VCaP (cell line): ENCODE results near the gene PSD.

Experiments
- H3K27ac ChIP-seq: fragments of 450-650 bp; 2 replicates; pipeline ENCODE4 v1.5.1; 2017
- CTCF ChIP-seq: fragments of 450-650 bp; conservative IDR thresholded peaks from 2 replicates; pipeline ENCODE4 v1.5.1; 2017; ENCODE audit warnings: mild to moderate bottlenecking, moderate library complexity

The PSD gene

GRCh38 chr10:102451105-102451969, 32.8 kb upstream of the PSD start, which contains the start of gene C10orf95:
Gene C10orf95, minus strand, starts transcription at chr10:102451543. Its CDS starts 450 bp downstream, at chr10:102451093.
- H3K27ac ChIP-seq: peak within 1 kb of the TSS; percentile 99
- no peak for TF ChIP-seq CTCF

- no peak for TF ChIP-seq CTCF
- H3K27ac ChIP-seq: peak overlapping the region; percentile 99
These were observed 32.0 kb upstream of the PSD start for GRCh38 chr10:102450374-102451104.

GRCh38 chr10:102450124-102450373, 31.5 kb upstream of the PSD start:
- no peak for TF ChIP-seq CTCF
- H3K27ac ChIP-seq: peak overlapping the region; percentile 99

- TF ChIP-seq CTCF: no peak
- H3K27ac ChIP-seq: peak overlapping the region; percentile 99
These were observed 30.9 kb upstream of the PSD start for GRCh38 chr10:102449321-102450123.

GRCh38 chr10:102444851-102445250, 26.3 kb upstream of the PSD start:
- no peak for TF ChIP-seq CTCF

GRCh38 chr10:102438374-102438773, 19.8 kb upstream of the PSD start:
- no peak overlapping the region for H3K27ac ChIP-seq
- no peak for TF ChIP-seq CTCF

More at GRCh38 chr10:102444851-102445250, 26.3 kb upstream of the PSD start:
- H3K27ac ChIP-seq: no peak overlapping the region

GRCh38 chr10:102437515-102437914, 18.9 kb upstream of the PSD start:
- H3K27ac ChIP-seq: no peak overlapping the region
- no peak for TF ChIP-seq CTCF
